Measurements from ENCODE around the gene PPP2R5E.

Gene PPP2R5E

GRCh38 chr14:63483315-63483714 is 59.9 kb downstream of the PPP2R5E start:
- peaks cover 84% of the 10 kb centered on the region for H3K79me2 ChIP-seq (ENCODE audit: insufficient read depth, low read length)
- H4K20me1 ChIP-seq (ENCODE audit: low read depth, low read length) = no peaks in the 10 kb centered on the region
- TF ChIP-seq CTCF (IDR thresholded peaks at IDR 0.05; ENCODE audit: insufficient read depth, low read length, poor library complexity, severe bottlenecking) = no peak
- TF ChIP-seq EZH2phosphoT487 (conservative IDR thresholded peaks at IDR 0.05; ENCODE audit: low read length) = no peak
- H3K9me3 ChIP-seq (ENCODE audit: insufficient read depth, low read length) = no peaks in the 10 kb centered on the region
- H3K9ac ChIP-seq (ENCODE audit: low read length) = no peak overlapping the region
- H3K36me3 ChIP-seq (ENCODE audit: low read length) = no peaks in the 10 kb centered on the region
- no peak overlapping the region for H3K27ac ChIP-seq (ENCODE audit: low read depth, low read length)
- H2AFZ ChIP-seq (ENCODE audit: low read depth, low read length, severe bottlenecking) = no peak overlapping the region
- H3K4me3 ChIP-seq (ENCODE audit: insufficient read depth, low read length, poor library complexity, severe bottlenecking) = no peak overlapping the region
- H3F3A ChIP-seq (ENCODE audit: insufficient read depth) = 0 out of 2 replicates have a peak, but pooled peaks cover 7% of the 10 kb centered on the region
- no peak overlapping the region for H3K4me2 ChIP-seq (ENCODE audit: low read depth, low read length, poor library complexity, severe bottlenecking)
- no peaks in the 10 kb centered on the region for H3K27me3 ChIP-seq (ENCODE audit: low read length)
- H3K9me2 ChIP-seq (replicated peaks; ENCODE audit: insufficient read depth, low read length) = no peaks in the 10 kb centered on the region

GRCh38 chr14:63480599-63480998 is 62.6 kb downstream of the PPP2R5E start:
- Histone ChIP-seq H3K9me3 (ENCODE audit: insufficient read depth, low read length) (no peaks in the 10 kb centered on the region), H3K27ac (ENCODE audit: low read depth, low read length) (no peak overlapping the region), H3K9ac (ENCODE audit: low read length) (no peak overlapping the region), H4K20me1 (ENCODE audit: low read depth, low read length) (peaks cover 10% of the 10 kb centered on the region), H3K27me3 (ENCODE audit: low read length) (no peaks in the 10 kb centered on the region), H2AFZ (ENCODE audit: low read depth, low read length, severe bottlenecking) (no peak overlapping the region), H3K4me3 (ENCODE audit: insufficient read depth, low read length, poor library complexity, severe bottlenecking) (no peak overlapping the region), H3F3A (ENCODE audit: insufficient read depth) (no peaks in the 10 kb centered on the region), H3K4me2 (ENCODE audit: low read depth, low read length, poor library complexity, severe bottlenecking) (no peak overlapping the region), H3K36me3 (ENCODE audit: low read length) (no peaks in the 10 kb centered on the region), H3K79me2 (ENCODE audit: insufficient read depth, low read length) (peaks cover 82% of the 10 kb centered on the region), H3K9me2 (replicated peaks; ENCODE audit: insufficient read depth, low read length) (no peaks in the 10 kb centered on the region)
- TF ChIP-seq CTCF (IDR thresholded peaks at IDR 0.05; ENCODE audit: insufficient read depth, low read length, poor library complexity, severe bottlenecking) (no peak), EZH2phosphoT487 (conservative IDR thresholded peaks at IDR 0.05; ENCODE audit: low read length) (no peak)

- TF ChIP-seq CTCF (IDR thresholded peaks at IDR 0.05; ENCODE audit: insufficient read depth, low read length, poor library complexity, severe bottlenecking) (no peak), EZH2phosphoT487 (conservative IDR thresholded peaks at IDR 0.05; ENCODE audit: low read length) (no peak)
- peak overlapping the region; percentile 47 for H3K4me2 ChIP-seq (ENCODE audit: low read depth, low read length, poor library complexity, severe bottlenecking)
Observed at GRCh38 chr14:63478437-63478852, 64.7 kb downstream of the PPP2R5E start.

More at GRCh38 chr14:63478437-63478852, 64.7 kb downstream of the PPP2R5E start:
- Histone ChIP-seq H3K27me3 (ENCODE audit: low read length) (no peaks in the 10 kb centered on the region), H3K27ac (ENCODE audit: low read depth, low read length) (no peak overlapping the region), H3F3A (ENCODE audit: insufficient read depth) (no peaks in the 10 kb centered on the region), H3K79me2 (ENCODE audit: insufficient read depth, low read length) (peaks cover 82% of the 10 kb centered on the region), H3K36me3 (ENCODE audit: low read length) (no peaks in the 10 kb centered on the region), H3K9me3 (ENCODE audit: insufficient read depth, low read length) (no peaks in the 10 kb centered on the region), H4K20me1 (ENCODE audit: low read depth, low read length) (peaks cover 10% of the 10 kb centered on the region), H3K9ac (ENCODE audit: low read length) (no peak overlapping the region), H3K4me3 (ENCODE audit: insufficient read depth, low read length, poor library complexity, severe bottlenecking) (no peak overlapping the region), H3K9me2 (replicated peaks; ENCODE audit: insufficient read depth, low read length) (no peaks in the 10 kb centered on the region), H2AFZ (ENCODE audit: low read depth, low read length, severe bottlenecking) (no peak overlapping the region)
